GM12878 (cell line): ENCODE results near the gene DDX50. TPM values are rescaled to one million over a fixed set of nuclear protein-coding genes. Genes with fewer than 3 reads are reported as not detected.

Source experiments
- ATAC-seq: fragments of 200-7000 bp; cut with Tn5 transposase; 3 replicates; pipeline ENCODE4 v1.9.1; 2020; ENCODE audit warnings: mild to moderate bottlenecking, moderate library complexity
- BruUV-seq: library from RNA; stranded (reverse); fragments of 400-500 nt; replicated peaks from 2 replicates; lab custom pipeline; 2021; lab: Mats Ljungman, UMichigan
- CTCF ChIA-PET: fragments of 300-600 bp; sonication (Branson Sonifier 250); formaldehyde crosslinking; extraction: SDS; loops from one replicate; lab custom pipeline; 2021; ENCODE audit warnings: inconsistent platforms; lab: Yijun Ruan, JAX
- POLR2A ChIA-PET: fragments of 350-600 bp; formaldehyde crosslinking; extraction: SDS; loops from one replicate; lab custom pipeline; 2021; ENCODE audit warnings: inconsistent platforms; lab: Charles Lee
- RAD21 ChIA-PET: fragments of 300-600 bp; sonication (Branson Sonifier 250); formaldehyde crosslinking; loops from one replicate; lab custom pipeline; 2023; ENCODE audit warnings: antibody characterized with exemption; ENCODE audit not compliant: unreplicated experiment; lab: Charles Lee
- SMC1A ChIA-PET: fragments of 300-600 bp; sonication (Branson Sonifier 250); formaldehyde crosslinking; loops from one replicate; lab custom pipeline; 2023; ENCODE audit not compliant: unreplicated experiment, uncharacterized antibody; lab: Charles Lee
- DNase-seq: peaks from one replicate; pipeline ENCODE4 v3.0.0-alpha.2; 2011; ENCODE audit warnings: low read depth, low spot score
- FAIRE-seq: peaks from 3 replicates; lab custom pipeline; 2011; peaks lifted over from hg19 to GRCh38; lab: Jason Lieb, UNC
- H2AFZ ChIP-seq: 2 replicates; pipeline ENCODE4 v1.6.0; 2011; ENCODE audit warnings: low read depth, low read length, control low read depth; ENCODE audit not compliant: control insufficient read depth
- H3K27ac ChIP-seq: 2 replicates; pipeline ENCODE4 v1.5.1; 2011; ENCODE audit warnings: control low read depth; ENCODE audit not compliant: control insufficient read depth, insufficient read depth
- H3K27me3 ChIP-seq, 2 experiments: replicated peaks in 1 of 2; 2 replicates each; pipeline versions ENCODE4 v1.6.0 to v1.6.1; 2011; ENCODE audit warnings: low read length in 1 of 2; ENCODE audit not compliant: control insufficient read depth in 2 of 2, insufficient read depth in 2 of 2
- H3K36me3 ChIP-seq, 2 experiments: 2 replicates each; pipeline ENCODE4 v1.5.1; 2011; ENCODE audit warnings: low read length in 1 of 2; ENCODE audit not compliant: control insufficient read depth in 2 of 2, insufficient read depth in 2 of 2
- H3K4me1 ChIP-seq: 2 replicates; pipeline ENCODE4 v1.6.1; 2011; ENCODE audit warnings: mild to moderate bottlenecking, low read length, moderate library complexity, mixed read lengths; ENCODE audit not compliant: control insufficient read depth, insufficient read depth
- H3K4me2 ChIP-seq: 2 replicates; pipeline ENCODE4 v1.6.0; 2011; ENCODE audit warnings: control low read depth; ENCODE audit not compliant: control insufficient read depth, insufficient read depth
- H3K4me3 ChIP-seq: fragments of 200-600 bp; sonication (generic); 2 replicates; pipeline ENCODE4 v1.5.1; 2016
- H3K79me2 ChIP-seq: 2 replicates; pipeline ENCODE4 v1.6.0; 2011; ENCODE audit warnings: low read length; ENCODE audit not compliant: control insufficient read depth, insufficient read depth
- H3K9ac ChIP-seq: 2 replicates; pipeline ENCODE4 v1.8.0; 2011; ENCODE audit warnings: low read length, control low read depth, mixed read lengths; ENCODE audit not compliant: control insufficient read depth, insufficient read depth
- H3K9me3 ChIP-seq: replicated peaks from 3 replicates; pipeline ENCODE4 v1.5.1; 2011; ENCODE audit warnings: mild to moderate bottlenecking, low read length; ENCODE audit not compliant: control insufficient read depth, insufficient read depth
- H4K20me1 ChIP-seq: 2 replicates; pipeline ENCODE4 v1.6.0; 2011; ENCODE audit not compliant: control insufficient read depth, insufficient read depth
- BHLHE40 ChIP-seq, 2 experiments: fragments of 450-650 bp in 1 of 2; IDR thresholded peaks; 2 replicates each; pipeline ENCODE4 v1.6.1; 2011 to 2017; ENCODE audit warnings: low read depth in 2 of 2, borderline replicate concordance in 1 of 2, improper control_type of control experiment in 1 of 2, low read length in 1 of 2, mild to moderate bottlenecking in 1 of 2
- CBFB ChIP-seq: IDR thresholded peaks from 2 replicates; pipeline ENCODE4 v1.6.1; 2016; ENCODE audit warnings: antibody characterized with exemption, low read depth
- EZH2 ChIP-seq: IDR thresholded peaks from 2 replicates; pipeline ENCODE4 v1.6.1; 2012; ENCODE audit warnings: low read depth, mild to moderate bottlenecking, control low read depth, inconsistent platforms, low read length, borderline replicate concordance; ENCODE audit not compliant: control insufficient read depth
- HCFC1 ChIP-seq: fragments of 150-350 bp; IDR thresholded peaks from 2 replicates; pipeline ENCODE4 v1.6.1; 2014; ENCODE audit warnings: low read length
- NFIC ChIP-seq: IDR thresholded peaks from 2 replicates; pipeline ENCODE4 v1.6.1; 2012; ENCODE audit warnings: low read depth, mild to moderate bottlenecking, inconsistent platforms, low read length, moderate library complexity
- RAD21 ChIP-seq: IDR thresholded peaks from 2 replicates; pipeline ENCODE4 v1.6.1; 2011; ENCODE audit warnings: mild to moderate bottlenecking, low read depth, low read length, moderate library complexity; ENCODE audit not compliant: insufficient read depth
- RCOR1 ChIP-seq: conservative IDR thresholded peaks from 2 replicates; pipeline ENCODE4 v1.6.1; 2012; ENCODE audit warnings: low read depth, low read length, improper control_type of control experiment
- SIN3A ChIP-seq: IDR thresholded peaks from 2 replicates; pipeline ENCODE4 v1.6.1; 2012; ENCODE audit warnings: low read depth, low read length, improper control_type of control experiment
- SMAD5 ChIP-seq: IDR thresholded peaks from 2 replicates; pipeline ENCODE4 v1.6.1; 2016; ENCODE audit warnings: antibody characterized with exemption, low read depth
- SREBF1 ChIP-seq: IDR thresholded peaks from 2 replicates; pipeline ENCODE4 v1.6.1; 2012; ENCODE audit warnings: mild to moderate bottlenecking, low read length
- SUZ12 ChIP-seq: fragments of 200-600 bp; sonication (generic); IDR thresholded peaks from one replicate; pipeline ENCODE4 v1.6.1; 2018; ENCODE audit warnings: antibody characterized with exemption, mild to moderate bottlenecking; ENCODE audit not compliant: unreplicated experiment
- TCF7 ChIP-seq: IDR thresholded peaks from 2 replicates; pipeline ENCODE4 v1.6.1; 2014; ENCODE audit warnings: antibody characterized with exemption, borderline replicate concordance
- WRNIP1 ChIP-seq: IDR thresholded peaks from 2 replicates; pipeline ENCODE4 v1.6.1; 2011; ENCODE audit warnings: low read depth, low read length, improper control_type of control experiment, borderline replicate concordance
- ZNF217 ChIP-seq: fragments of 450-650 bp; IDR thresholded peaks from 2 replicates; pipeline ENCODE4 v1.6.1; 2017; ENCODE audit warnings: antibody characterized with exemption, mild to moderate bottlenecking
- ZNF24 ChIP-seq: fragments of 450-650 bp; IDR thresholded peaks from 2 replicates; pipeline ENCODE4 v1.6.1; 2017; ENCODE audit warnings: antibody characterized with exemption, mild to moderate bottlenecking
- WGBS: methylation state at CpG from one replicate; pipeline ENCODE4 v1.1.6; 2016; ENCODE audit warnings: low lambda C conversion rate; ENCODE audit not compliant: insufficient replicate concordance, insufficient coverage; ENCODE audit errors: missing lambda C conversion rate; 5-methylcytosine and 5-hydroxymethylcytosine counted together
- in situ Hi-C: fragments of 300-500 bp; cut with MboI; formaldehyde crosslinking; loops from 9 replicates; pipeline ENCODE4 v1.14.3; 2018; ENCODE audit warnings: mixed read lengths
- intact Hi-C: fragments of 100-400 bp; cut with micrococcal nuclease; formaldehyde crosslinking; loops from one replicate; pipeline ENCODE4 v1.14.2; 2022; ENCODE audit not compliant: unreplicated experiment
- polyA plus RNA-seq, 11 experiments: library from polyadenylated mRNA; depleted of rRNA in 4 of 11; unstranded in 6 of 11; stranded (reverse) in 5 of 11; fragments of >200 nt; fragmentation: Nextera tagmentation in 4 of 11; fragmentation: Illumina TruSeq in 1 of 11; extraction: Ambion mirVana in 4 of 11; extraction: Trizol in 1 of 11; gene quantifications; 1 replicate in 1 of 11; 2 replicates in 10 of 11; pipeline versions ENCODE4 v1.2.1 to v1.2.3, GENCODE V29; 2011 to 2016; ENCODE audit warnings: inconsistent platforms in 2 of 11, missing spikeins in 2 of 11, low read depth in 1 of 11
- total RNA-seq, 4 experiments: library from RNA; depleted of rRNA in 3 of 4; stranded (reverse); fragments of >200 nt in 3 of 4; fragmentation: Illumina TruSeq in 1 of 4; extraction: Trizol in 1 of 4; gene quantifications; 2 replicates each; pipeline versions ENCODE4 v1.2.1 to v1.2.3, GENCODE V29; 2013 to 2021
- TF ChIP-seq, protein P1 (sequence below): fragments of 450-650 bp; IDR thresholded peaks from 2 replicates; pipeline ENCODE4 v1.6.1; 2014; ENCODE audit warnings: mild to moderate bottlenecking
- TF ChIP-seq, protein P2 (sequence below): fragments of 450-650 bp; IDR thresholded peaks from 2 replicates; pipeline ENCODE4 v1.6.1; 2016; ENCODE audit warnings: mild to moderate bottlenecking, moderate library complexity, borderline replicate concordance
- TF ChIP-seq, protein P3 (sequence below): IDR thresholded peaks from 2 replicates; pipeline ENCODE4 v1.6.1; 2012; ENCODE audit warnings: low read depth, low read length, improper control_type of control experiment

DDX50 gene
- total and polyA plus RNA-seq, 10 of the 15 experiments (the other 5 are each of a cell fraction or from before 2014, with no cell fraction given) = 24.9 to 52.0 (median 36.8) TPM

DNA sequence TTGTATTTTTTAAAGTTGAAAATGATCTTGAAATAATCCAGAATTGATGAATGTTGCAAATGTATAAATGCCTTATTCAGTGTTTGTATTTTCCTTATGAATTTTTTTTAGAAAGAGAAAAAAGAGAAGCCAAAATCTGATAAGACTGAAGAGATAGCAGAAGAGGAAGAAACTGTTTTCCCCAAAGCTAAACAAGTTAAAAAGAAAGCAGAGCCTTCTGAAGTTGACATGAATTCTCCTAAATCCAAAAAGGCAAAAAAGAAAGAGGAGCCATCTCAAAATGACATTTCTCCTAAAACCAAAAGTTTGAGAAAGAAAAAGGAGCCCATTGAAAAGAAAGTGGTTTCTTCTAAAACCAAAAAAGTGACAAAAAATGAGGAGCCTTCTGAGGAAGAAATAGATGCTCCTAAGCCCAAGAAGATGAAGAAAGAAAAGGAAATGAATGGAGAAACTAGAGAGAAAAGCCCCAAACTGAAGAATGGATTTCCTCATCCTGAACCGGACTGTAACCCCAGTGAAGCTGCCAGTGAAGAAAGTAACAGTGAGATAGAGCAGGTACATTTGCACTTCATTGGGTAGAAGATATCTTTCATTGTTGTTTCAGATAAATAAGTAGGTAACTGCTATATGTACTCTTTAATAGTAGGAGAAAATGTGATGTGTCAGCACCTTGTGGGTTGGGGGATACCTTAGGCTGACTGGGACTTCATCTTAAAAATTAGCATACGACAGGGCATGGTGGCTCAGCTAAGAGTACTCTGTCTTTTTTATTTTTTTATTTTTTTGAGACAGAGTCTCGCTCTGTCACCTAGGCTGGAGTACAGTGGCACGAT lies 58.8 kb downstream of the DDX50 start:
- SMC1A ChIA-PET = interaction anchor here (0.8 to 4.9 kb wide), 8 partner anchors 9 to 156 kb away, joined by 3 to 15 read pairs (median 4); no protein-coding TSS in a partner anchor
- in situ Hi-C loops (no loop called here), intact Hi-C loops (no loop called here)
- H2AFZ ChIP-seq = no peak overlapping the region
- WGBS = 73% methylated on average over 4 of the region's 4 CpGs
- H3K4me2 ChIP-seq = peak overlapping the region; percentile 11; the same call in 1 of the 2 replicates
- no peaks in the 10 kb centered on the region for H3K27me3 ChIP-seq
- DNase-seq (no peak), ATAC-seq (no peak), FAIRE-seq (no peak)
- no peaks in the 10 kb centered on the region for H4K20me1 ChIP-seq
- TSS peak; percentile 18 for BruUV-seq
- H3K9ac ChIP-seq = no peak overlapping the region
- H3K4me3 ChIP-seq = peak overlapping the region; percentile 62
- peaks cover 77% of the 10 kb centered on the region for H3K79me2 ChIP-seq
- POLR2A ChIA-PET = interaction anchor here (0.5 to 1.9 kb wide), 6 partner anchors 8 to 172 kb away, joined by 3 to 5 read pairs (median 4); no protein-coding TSS in a partner anchor
- H3K36me3 ChIP-seq = peaks cover 6 to 10% of the 10 kb centered on the region in 2 experiments; a peak in 3 of 4 replicates
- no peak overlapping the region for H3K27ac ChIP-seq
- H3K4me1 ChIP-seq = no peaks in the 10 kb centered on the region
- CTCF ChIA-PET = interaction anchor here (0.7 to 2.4 kb wide), 6 partner anchors 11 to 447 kb away, joined by 3 to 10 read pairs (median 4); no protein-coding TSS in a partner anchor
- RAD21 ChIA-PET = interaction anchor here (1.7 kb wide), 1 partner anchor 28 kb away, joined by 6 read pairs; no protein-coding TSS in a partner anchor
- H3K9me3 ChIP-seq = no peaks in the 10 kb centered on the region
- TF ChIP-seq CBFB (no peak), SREBF1 (no peak), TCF7 (no peak), SUZ12 (no peak), ZNF217 (no peak), HCFC1 (no peak), RCOR1 (no peak), RAD21 (no peak), NFIC (no peak), EZH2 (no peak), SIN3A (no peak), ZNF24 (no peak), BHLHE40 (IDR thresholded peaks at IDR 0.05; ENCODE audit: borderline replicate concordance in 1 of 2, low read depth in 2 of 2, low read length in 1 of 2) (no peak), SMAD5 (no peak), WRNIP1 (no peak)
- TF ChIP-seq, protein P1, sequence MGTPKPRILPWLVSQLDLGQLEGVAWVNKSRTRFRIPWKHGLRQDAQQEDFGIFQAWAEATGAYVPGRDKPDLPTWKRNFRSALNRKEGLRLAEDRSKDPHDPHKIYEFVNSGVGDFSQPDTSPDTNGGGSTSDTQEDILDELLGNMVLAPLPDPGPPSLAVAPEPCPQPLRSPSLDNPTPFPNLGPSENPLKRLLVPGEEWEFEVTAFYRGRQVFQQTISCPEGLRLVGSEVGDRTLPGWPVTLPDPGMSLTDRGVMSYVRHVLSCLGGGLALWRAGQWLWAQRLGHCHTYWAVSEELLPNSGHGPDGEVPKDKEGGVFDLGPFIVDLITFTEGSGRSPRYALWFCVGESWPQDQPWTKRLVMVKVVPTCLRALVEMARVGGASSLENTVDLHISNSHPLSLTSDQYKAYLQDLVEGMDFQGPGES = no peak
- TF ChIP-seq, protein P2, sequence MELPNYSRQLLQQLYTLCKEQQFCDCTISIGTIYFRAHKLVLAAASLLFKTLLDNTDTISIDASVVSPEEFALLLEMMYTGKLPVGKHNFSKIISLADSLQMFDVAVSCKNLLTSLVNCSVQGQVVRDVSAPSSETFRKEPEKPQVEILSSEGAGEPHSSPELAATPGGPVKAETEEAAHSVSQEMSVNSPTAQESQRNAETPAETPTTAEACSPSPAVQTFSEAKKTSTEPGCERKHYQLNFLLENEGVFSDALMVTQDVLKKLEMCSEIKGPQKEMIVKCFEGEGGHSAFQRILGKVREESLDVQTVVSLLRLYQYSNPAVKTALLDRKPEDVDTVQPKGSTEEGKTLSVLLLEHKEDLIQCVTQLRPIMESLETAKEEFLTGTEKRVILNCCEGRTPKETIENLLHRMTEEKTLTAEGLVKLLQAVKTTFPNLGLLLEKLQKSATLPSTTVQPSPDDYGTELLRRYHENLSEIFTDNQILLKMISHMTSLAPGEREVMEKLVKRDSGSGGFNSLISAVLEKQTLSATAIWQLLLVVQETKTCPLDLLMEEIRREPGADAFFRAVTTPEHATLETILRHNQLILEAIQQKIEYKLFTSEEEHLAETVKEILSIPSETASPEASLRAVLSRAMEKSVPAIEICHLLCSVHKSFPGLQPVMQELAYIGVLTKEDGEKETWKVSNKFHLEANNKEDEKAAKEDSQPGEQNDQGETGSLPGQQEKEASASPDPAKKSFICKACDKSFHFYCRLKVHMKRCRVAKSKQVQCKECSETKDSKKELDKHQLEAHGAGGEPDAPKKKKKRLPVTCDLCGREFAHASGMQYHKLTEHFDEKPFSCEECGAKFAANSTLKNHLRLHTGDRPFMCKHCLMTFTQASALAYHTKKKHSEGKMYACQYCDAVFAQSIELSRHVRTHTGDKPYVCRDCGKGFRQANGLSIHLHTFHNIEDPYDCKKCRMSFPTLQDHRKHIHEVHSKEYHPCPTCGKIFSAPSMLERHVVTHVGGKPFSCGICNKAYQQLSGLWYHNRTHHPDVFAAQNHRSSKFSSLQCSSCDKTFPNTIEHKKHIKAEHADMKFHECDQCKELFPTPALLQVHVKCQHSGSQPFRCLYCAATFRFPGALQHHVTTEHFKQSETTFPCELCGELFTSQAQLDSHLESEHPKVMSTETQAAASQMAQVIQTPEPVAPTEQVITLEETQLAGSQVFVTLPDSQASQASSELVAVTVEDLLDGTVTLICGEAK = no peak
- TF ChIP-seq, protein P3, sequence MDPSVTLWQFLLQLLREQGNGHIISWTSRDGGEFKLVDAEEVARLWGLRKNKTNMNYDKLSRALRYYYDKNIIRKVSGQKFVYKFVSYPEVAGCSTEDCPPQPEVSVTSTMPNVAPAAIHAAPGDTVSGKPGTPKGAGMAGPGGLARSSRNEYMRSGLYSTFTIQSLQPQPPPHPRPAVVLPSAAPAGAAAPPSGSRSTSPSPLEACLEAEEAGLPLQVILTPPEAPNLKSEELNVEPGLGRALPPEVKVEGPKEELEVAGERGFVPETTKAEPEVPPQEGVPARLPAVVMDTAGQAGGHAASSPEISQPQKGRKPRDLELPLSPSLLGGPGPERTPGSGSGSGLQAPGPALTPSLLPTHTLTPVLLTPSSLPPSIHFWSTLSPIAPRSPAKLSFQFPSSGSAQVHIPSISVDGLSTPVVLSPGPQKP = no peak
